HG02642 (cell line): ENCODE results near the gene PTPRG.

Experiments
- ATAC-seq: cut with Tn5 transposase; IDR thresholded peaks from one replicate; pipeline ENCODE4 v1.9.1; 2021; ENCODE audit warnings: mild to moderate bottlenecking; ENCODE audit not compliant: unreplicated experiment, poor library complexity

PTPRG gene

DNA sequence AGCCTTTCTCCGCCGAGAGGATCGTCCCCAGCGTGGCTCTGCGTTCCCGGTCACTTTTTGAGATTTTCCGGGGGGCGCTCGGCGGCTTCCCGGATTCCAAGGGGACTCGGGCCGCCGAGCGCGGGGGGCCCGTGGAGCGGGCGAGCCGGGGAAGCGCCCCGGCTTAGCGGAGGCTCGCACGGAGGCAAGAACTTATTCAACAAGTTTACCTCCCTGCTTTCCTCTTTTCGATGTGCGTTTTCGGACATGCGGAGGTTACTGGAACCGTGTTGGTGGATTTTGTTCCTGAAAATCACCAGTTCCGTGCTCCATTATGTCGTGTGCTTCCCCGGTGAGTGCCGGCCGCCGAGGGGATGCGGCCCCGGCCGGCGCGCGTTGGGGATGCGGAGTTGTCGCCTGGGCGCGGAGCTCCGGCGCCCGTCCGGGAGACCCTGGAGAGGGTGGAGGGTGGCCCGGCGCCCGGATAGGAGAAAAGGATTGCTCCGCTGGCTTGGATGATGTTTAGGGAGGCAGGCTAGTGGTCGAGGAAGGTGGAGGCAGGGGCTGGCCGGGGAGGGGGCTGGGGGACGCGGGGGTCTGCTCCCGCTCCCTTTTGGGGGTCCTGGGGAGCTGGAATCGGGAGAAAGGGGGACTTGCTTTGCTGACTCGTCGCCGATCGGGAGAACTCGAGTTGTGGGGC lies 810 bp downstream of the PTPRG start:
- ATAC-seq = no peak

DNA sequence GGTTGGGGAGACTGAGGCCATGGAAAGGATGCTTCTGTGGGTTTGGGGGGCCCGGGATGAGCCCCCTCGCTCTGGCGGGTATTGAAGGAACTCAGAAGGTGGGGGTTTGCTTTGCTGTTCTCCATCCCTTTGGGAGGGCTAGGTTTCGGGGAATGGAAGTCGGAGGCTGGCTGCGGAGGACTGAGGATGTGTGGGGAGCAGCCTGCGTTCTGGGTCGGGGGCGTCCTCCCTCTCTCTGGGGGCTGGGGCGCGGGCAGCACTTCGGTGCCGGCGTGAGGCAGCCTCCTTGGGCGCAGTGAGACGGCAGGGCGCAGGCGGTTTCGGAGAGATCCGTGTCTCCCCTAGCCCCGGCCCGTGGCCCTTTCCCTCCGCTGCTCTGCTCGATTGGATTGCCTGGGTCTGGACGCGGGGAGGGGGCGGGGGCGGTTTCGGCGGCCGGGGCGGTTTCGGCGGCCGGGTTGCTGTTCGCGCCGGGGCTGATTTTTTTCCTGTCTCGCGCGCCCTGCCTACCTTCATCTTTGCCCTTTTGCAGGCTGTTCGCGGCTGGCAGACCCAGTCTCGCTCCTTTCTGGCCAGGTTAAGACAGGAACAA lies 1.4 kb downstream of the PTPRG start:
- no peak for ATAC-seq

DNA sequence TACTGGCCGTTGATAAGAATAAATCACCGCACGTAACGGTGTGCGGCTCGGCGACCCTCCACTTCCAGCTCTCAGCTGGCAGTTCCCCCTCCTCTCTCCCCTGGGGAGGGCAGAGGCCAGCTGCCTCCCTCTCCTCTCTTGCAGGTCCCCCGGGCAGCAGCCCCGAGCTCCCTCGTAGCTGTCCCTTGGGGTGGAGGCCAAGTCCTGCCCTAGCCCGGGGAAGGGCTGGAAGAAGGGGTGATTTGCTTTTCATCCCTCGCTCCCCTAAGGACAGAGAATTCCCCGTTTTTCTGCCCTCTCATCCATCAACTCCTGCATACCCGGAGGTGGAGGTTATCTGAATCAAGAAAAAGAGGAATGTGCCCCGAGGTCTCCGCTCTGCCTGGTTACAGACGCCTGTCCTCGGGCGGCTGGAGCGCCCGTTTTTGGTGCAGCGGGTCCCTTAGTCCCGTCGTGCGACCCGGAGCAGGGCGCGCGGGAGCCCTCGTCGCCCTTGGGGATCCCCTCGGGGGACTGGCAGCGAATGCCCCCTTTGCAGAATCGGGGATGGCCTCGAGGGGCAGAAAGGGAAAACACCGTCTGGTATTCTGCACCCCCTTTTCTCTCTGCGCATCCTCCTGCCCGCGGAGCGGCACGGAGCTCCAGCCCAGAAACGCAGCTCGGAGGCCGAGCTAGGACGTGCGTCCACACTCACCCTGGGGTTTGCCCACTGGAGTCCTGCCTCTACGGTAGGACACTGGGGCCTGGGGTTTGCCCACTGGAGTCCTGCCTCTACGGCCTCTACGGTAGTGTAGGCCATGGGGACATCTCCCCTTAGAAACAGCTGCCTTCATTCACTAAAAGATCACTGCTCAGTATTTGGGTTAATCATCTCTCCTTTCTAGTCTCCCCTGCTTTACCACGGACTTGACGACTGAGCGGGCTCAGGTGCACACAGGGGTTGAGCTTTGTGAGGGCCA lies 2.2 kb downstream of the PTPRG start:
- ATAC-seq = no peak

DNA sequence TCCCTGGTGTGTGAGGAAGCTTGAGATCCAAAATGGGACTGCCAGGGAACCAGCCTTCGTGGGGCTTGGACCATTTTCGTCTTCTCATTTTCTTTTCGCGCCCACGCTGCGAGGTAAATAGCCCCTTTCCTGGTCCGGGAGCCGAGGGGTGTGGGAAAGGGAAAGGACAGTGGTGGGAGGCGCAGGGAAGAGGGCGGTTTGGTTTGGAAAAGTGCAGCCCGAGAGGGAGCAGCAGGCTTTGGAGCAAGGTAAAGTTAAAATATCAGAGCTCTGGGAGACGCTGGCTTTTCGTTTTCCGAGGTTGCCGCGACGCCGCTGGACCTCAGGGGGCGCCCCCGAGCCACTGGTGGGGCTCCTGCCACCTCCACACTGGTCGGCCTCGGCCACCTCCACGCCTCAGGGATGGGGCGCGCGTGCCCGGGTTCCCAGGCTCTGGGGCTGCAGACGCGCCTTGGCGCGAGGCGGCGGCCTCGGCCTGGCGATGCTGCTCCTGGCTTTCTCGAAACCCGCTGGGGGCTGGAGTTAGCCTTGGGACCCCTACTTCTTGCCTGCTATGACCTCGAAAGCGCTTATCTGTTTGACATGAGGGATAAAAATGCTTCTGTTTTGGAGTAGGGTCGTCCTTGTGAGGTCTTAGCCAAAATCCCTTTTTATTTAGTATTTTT lies 3.2 kb downstream of the PTPRG start:
- no peak for ATAC-seq

DNA sequence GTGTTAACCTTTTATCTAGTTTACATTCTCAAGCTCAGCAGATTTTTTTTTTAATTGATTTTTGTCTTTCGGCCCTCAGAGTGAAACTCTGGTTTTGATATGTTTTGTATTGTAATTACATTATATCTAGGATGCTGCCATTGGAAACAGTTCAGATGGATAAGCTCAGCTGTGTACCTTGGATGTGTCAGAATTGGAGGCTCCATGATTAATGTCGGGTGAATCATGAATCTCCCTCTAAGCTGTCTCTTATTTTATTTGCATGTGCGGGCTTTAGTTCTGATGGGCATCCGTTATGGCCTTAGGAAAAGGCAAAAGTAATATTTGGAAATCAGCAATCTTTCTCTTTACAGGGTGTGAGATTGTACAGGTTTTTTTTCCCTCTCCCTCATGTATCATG lies 4.2 kb downstream of the PTPRG start:
- no peak for ATAC-seq

GRCh38 chr3:61568127-61568526 lies 6.8 kb downstream of the PTPRG start:
- ATAC-seq = no peak

GRCh38 chr3:61569856-61570580 lies 8.6 kb downstream of the PTPRG start:
- no peak for ATAC-seq

DNA sequence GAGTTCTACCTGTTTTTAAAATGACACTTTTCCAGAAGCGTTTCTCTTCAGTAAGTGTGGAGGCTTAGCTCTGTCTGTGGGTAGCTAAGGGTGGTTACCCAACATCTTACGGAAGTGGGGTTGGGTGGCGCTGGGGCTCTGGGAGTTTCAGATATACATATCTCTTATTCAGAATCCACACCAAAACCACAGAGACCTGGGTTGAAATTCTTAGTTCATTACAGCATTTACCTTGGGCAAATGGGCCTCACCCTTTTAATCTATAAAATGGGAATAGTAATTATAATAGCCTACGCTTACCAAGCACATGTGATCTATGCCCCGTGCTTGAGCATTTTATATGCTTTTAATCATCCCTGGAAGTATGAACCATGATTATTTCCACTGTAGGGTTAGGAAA lies 9.4 kb downstream of the PTPRG start:
- ATAC-seq = no peak

DNA sequence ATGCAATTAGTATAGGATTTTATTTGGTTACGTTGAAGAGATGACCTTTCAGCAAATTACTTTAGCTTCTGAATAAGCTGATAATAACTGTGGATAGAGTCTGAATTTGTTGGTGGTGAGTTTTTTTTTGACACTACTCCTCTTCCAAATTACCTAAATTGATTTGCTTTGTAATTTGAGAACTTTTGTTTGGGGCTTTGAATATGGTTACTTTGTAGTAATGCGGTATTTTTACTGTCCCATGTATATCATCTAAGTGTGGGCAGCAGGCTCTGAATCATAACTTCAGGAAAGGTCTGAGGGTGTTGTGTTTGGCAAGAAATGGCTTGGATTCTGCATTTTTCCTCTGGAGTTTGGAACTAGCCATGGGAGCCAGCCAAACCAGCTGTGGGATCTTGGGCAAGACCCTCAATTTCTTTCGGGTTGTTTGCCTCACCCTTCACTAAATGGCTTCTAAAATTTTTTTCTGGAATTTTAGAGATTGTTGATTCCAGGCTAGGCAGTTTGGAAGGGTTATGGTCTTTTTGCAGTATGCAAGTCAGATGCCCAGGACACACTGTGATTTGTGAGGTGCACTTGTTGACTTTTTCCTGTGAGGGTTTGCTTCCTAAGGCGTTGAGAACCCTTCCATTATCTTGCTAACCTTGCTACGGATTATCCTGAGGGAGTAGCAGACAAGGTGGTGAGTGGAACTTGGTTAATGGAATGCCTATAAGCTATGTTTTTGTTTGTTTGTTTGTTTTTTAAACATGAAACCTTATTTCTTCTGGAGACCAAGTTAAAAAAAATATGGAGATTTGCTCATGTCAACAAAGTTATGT lies 10.4 kb downstream of the PTPRG start:
- no peak for ATAC-seq

- no peak for ATAC-seq
Observed at GRCh38 chr3:61572879-61573278, 11.5 kb downstream of the PTPRG start.

- no peak for ATAC-seq
Observed at GRCh38 chr3:61573441-61573840, 12.1 kb downstream of the PTPRG start.

- no peak for ATAC-seq
Observed at GRCh38 chr3:61574854-61575253, 13.5 kb downstream of the PTPRG start.

GRCh38 chr3:61575893-61576292 lies 14.5 kb downstream of the PTPRG start:
- no peak for ATAC-seq

DNA sequence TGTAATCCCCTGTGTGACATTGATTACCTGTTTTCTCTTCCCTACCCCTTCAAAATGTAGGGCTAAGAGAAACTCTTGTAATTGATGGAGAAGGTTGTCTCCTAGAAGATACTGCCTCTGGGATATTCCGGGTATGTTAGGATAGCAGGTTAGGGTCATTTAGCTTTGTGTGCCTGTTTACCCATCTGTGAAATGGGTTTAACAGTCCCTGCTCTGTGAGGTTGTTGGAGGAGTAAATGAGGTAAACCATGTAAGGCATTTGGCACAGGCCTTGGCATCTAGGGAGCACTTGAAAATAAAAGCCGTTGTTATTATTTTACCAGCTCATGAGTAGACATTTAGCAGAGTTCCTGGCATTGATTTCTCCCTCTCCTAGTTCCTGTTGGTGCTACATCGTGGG lies 16.4 kb downstream of the PTPRG start:
- no peak for ATAC-seq

GRCh38 chr3:61578667-61579367 lies 17.4 kb downstream of the PTPRG start:
- no peak for ATAC-seq

DNA sequence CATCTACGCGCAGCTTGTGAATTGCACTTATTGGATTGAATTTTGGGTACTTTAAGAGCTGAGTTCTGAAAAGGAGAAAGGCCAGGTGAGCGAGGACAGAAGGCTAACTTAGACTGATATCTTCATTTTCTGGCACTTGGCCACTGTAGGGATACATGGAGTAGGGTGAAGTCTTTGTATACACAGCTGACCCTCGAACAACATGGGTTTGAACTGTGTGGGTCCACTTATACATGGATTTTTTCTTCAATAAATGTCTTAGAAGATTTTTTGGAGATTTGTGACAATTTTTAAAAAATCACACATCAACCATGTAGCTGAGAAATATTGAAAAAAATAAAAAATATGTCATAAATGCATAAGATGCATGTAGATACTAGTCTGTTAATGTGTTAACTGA lies 18.3 kb downstream of the PTPRG start:
- ATAC-seq = no peak

GRCh38 chr3:61580982-61581643 lies 19.7 kb downstream of the PTPRG start:
- no peak for ATAC-seq

DNA sequence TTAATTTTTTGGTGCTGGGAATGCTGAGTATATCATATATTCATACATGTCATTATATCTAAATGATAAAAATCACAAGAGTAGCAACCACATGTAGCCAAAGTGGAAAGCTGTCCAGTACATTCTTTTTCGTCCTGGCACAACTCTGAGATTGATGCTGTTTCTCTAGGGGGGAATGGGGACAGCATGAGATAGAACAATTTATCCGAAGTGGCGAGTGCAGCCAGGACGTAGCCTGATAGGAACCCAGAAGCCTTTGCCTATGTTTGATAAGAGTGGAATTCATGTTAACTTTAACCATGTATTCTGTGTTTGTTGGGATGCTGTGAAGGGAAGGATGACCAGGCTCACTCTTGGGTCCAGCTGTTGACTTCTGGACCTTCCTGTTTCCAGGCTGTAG lies 20.9 kb downstream of the PTPRG start:
- no peak for ATAC-seq
